Esophagus squamous epithelium (tissue), 5 donors: ENCODE measurements around the gene MICAL2. TPM values are rescaled to one million over a fixed set of nuclear protein-coding genes. Genes with fewer than 3 reads are reported as not detected.

Source experiments
- DNase-seq: peaks from one replicate; lab custom pipeline; 2025; lab: John Stamatoyannopoulos, UW
- H3K27ac ChIP-seq, 4 donors: fragments of 200-600 bp; sonication (generic); one replicate each; pipeline ENCODE4 v1.5.1; 2016 to 2019; ENCODE audit warnings: mild to moderate bottlenecking in 1 of 4
- H3K27me3 ChIP-seq, 4 donors: fragments of 200-600 bp; sonication (generic); 1 replicate in 3 of 4; 2 replicates in 1 of 4; pipeline versions ENCODE4 v1.5.1 to v1.6.0; 2017 to 2021; ENCODE audit warnings: antibody characterized with exemption in 1 of 4
- H3K36me3 ChIP-seq, 3 donors: fragments of 200-600 bp; sonication (generic); one replicate each; pipeline ENCODE4 v1.5.1; 2016 to 2019
- H3K4me1 ChIP-seq, 3 donors: fragments of 200-600 bp; sonication (generic); one replicate each; pipeline ENCODE4 v1.5.1; 2017 to 2019
- H3K4me3 ChIP-seq, 4 donors: fragments of 200-600 bp; sonication (generic); 1 replicate in 3 of 4; 2 replicates in 1 of 4; pipeline ENCODE4 v1.5.1; 2016 to 2019; ENCODE audit warnings: mild to moderate bottlenecking in 2 of 4, moderate library complexity in 1 of 4
- H3K9me3 ChIP-seq, 3 donors: fragments of 200-600 bp; sonication (generic); one replicate each; pipeline ENCODE4 v1.5.1; 2016 to 2019
- CTCF ChIP-seq, 6 experiments: fragments of 450-650 bp in 4 of 6; fragments of 200-600 bp in 2 of 6; sonication (generic) in 2 of 6; IDR thresholded peaks; one replicate each; pipeline ENCODE4 v1.5.1; 2016 to 2019; ENCODE audit warnings: antibody characterized with exemption in 6 of 6, mild to moderate bottlenecking in 4 of 6, moderate library complexity in 4 of 6
- POLR2A ChIP-seq, 4 donors: fragments of 450-650 bp; IDR thresholded peaks; one replicate each; pipeline ENCODE4 v1.6.1; 2017; ENCODE audit warnings: antibody characterized with exemption in 4 of 4, mild to moderate bottlenecking in 4 of 4, moderate library complexity in 3 of 4
- WGBS, 2 donors: methylation state at CpG; one replicate each; pipeline ENCODE4 v1.1.5; 2018; 5-methylcytosine and 5-hydroxymethylcytosine counted together
- intact Hi-C: fragments of 100-400 bp; cut with DNase I; formaldehyde crosslinking; loops from one replicate; pipeline ENCODE4 v1.15.0; 2022
- total RNA-seq, 4 donors: library from RNA; depleted of rRNA; stranded (reverse); fragments of >200 nt; gene quantifications; one replicate each; pipeline ENCODE4 v1.1.0, GENCODE V29; 2016
- donor health status: DM: yes; HTN: yes; CAD: no.

The MICAL2 gene
- total RNA-seq, 4 donors from 2014 or later: 10.1 to 49.0 (median 19.8) TPM

DNA sequence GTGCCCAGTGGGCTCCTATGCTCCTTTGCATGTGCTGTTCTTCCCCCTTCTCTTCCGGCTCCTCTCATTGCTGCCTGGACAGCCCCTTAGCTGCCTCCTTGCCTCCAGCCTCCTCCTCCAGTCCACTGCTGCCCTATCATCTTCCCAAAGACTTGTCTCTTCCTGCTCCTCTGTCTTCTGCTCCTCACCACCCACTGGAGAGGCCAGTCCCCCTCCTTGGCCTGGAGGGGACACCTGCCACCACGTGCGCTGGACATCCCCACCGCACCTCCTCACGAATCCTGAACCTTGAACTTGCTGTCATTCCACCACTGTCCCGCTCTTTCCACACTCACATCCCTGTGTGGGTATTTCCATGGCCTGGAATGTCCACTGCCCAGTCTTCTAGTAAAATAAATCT is 49.8 kb downstream of the MICAL2 start:
- Histone ChIP-seq H3K9me3 (no peaks in the 10 kb centered on the region), H3K27ac (peak overlapping the region; percentile 67 to 90 (median 79)), H3K4me1 (peaks cover 0 to 79% (median 45%) of the 10 kb centered on the region in 3 donors), H3K27me3 (no peaks in the 10 kb centered on the region), H3K36me3 (peaks cover 0 to 17% (median 0%) of the 10 kb centered on the region in 3 donors), H3K4me3 (no peak overlapping the region)
- WGBS, 2 donors: 87 to 90% methylated on average over 6 of the region's 6 CpGs
- no peak for DNase-seq
- TF ChIP-seq POLR2A (IDR thresholded peaks at IDR 0.05) (no peak), CTCF (IDR thresholded peaks at IDR 0.05) (no peak)
- intact Hi-C loops: no loop called here

GRCh38 chr11:12160680-12161079 is 50.3 kb downstream of the MICAL2 start:
- peaks cover 0 to 79% (median 45%) of the 10 kb centered on the region in 3 donors for H3K4me1 ChIP-seq
- no peak for DNase-seq
- intact Hi-C loops: no loop called here

DNA sequence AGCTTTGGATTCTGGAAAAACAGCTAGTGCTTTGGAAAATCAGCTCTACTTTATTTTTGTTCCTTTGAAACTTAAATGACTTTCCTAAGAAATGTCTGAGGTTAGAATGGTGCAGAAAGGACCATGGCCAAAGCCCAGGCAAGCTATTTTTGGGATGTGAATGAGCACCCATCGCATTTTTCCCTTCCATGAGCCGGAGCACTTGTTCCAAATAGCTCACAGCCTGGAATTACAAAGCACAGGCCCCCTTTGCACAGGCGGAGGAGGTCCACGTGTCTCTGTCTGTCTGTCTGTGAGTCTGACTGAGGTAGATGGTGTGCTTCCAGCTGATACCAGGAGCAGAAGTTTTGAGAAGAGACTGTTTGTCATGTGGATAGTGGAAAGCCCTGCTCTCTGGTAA is 50.7 kb downstream of the MICAL2 start:
- peak overlapping the region; percentile 67 to 90 (median 79) for H3K27ac ChIP-seq
- 77 to 82% methylated on average over 2 to 4 of the region's 4 CpGs for WGBS, 2 donors
- DNase-seq: no peak
- no peaks in the 10 kb centered on the region for H3K9me3 ChIP-seq
- no peaks in the 10 kb centered on the region for H3K27me3 ChIP-seq
- intact Hi-C loops: no loop called here
- H3K4me1 ChIP-seq: peaks cover 0 to 79% (median 45%) of the 10 kb centered on the region in 3 donors
- peaks cover 0 to 17% (median 0%) of the 10 kb centered on the region in 3 donors for H3K36me3 ChIP-seq
- no peak overlapping the region for H3K4me3 ChIP-seq
- TF ChIP-seq POLR2A (IDR thresholded peaks at IDR 0.05) (no peak), CTCF (IDR thresholded peaks at IDR 0.05) (no peak)

More at GRCh38 chr11:12160680-12161079, 50.3 kb downstream of the MICAL2 start:
- Histone ChIP-seq H3K4me3 (no peak overlapping the region), H3K36me3 (peaks cover 0 to 17% (median 0%) of the 10 kb centered on the region in 3 donors), H3K27ac (peak overlapping the region; percentile 67 to 90 (median 79)), H3K27me3 (no peaks in the 10 kb centered on the region), H3K9me3 (no peaks in the 10 kb centered on the region)
- TF ChIP-seq CTCF (IDR thresholded peaks at IDR 0.05) (no peak), POLR2A (IDR thresholded peaks at IDR 0.05) (no peak)
- 64 to 76% methylated on average over 8 to 11 of the region's 12 CpGs for WGBS, 2 donors

DNA sequence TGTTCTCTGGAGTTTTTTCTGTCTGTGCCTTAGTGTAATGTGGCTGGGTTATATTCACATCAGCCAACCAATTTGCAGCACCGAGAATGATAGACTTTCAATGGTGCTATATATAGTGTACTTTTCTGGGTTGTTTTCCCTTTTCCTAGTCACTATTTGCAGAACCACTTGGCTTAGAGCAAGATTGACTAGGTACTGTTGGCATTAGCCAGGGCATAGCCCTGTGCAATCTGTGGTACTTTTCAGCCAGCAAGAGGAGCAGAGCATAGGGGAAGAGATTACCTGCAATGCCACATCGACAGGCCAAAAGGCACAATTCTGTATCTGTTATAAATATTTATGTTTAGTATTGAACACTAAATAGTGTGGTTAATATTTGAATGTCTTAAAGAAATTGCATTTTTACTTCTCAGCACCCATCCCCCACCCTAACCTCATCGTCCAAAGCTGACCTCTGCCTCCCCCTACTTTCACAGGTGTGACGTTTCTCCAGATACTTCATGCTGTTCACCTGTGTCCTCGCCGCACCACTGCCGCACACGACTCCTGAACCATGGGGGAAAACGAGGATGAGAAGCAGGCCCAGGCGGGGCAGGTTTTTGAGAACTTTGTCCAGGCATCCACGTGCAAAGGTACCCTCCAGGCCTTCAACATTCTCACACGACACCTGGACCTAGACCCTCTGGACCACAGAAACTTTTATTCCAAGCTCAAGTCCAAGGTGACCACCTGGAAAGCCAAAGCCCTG is 51.4 kb downstream of the MICAL2 start:
- no peak for TF ChIP-seq POLR2A (IDR thresholded peaks at IDR 0.05)
- TF ChIP-seq CTCF (IDR thresholded peaks at IDR 0.05): no peak
- peaks cover 0 to 17% (median 0%) of the 10 kb centered on the region in 3 donors for H3K36me3 ChIP-seq
- no peak for DNase-seq
- H3K4me1 ChIP-seq: peaks cover 0 to 75% (median 40%) of the 10 kb centered on the region in 3 donors
- H3K4me3 ChIP-seq: no peak overlapping the region
- H3K27ac ChIP-seq: peak overlapping the region in 3 of 4 donors; percentile 74 to 90 (median 84)
- no peaks in the 10 kb centered on the region for H3K9me3 ChIP-seq
- no peaks in the 10 kb centered on the region for H3K27me3 ChIP-seq
- intact Hi-C loops: no loop called here
- WGBS, 2 donors: 77 to 92% methylated on average over 11 to 12 of the region's 12 CpGs

GRCh38 chr11:12162652-12163051 is 52.3 kb downstream of the MICAL2 start:
- H3K4me3 ChIP-seq: no peak overlapping the region
- DNase-seq: no peak
- H3K27me3 ChIP-seq: no peaks in the 10 kb centered on the region
- 91% methylated on average over 1 of the region's 1 CpG for WGBS, 2 donors
- H3K4me1 ChIP-seq: peaks cover 0 to 73% (median 38%) of the 10 kb centered on the region in 3 donors
- intact Hi-C loops: no loop called here
- no peak for TF ChIP-seq CTCF (IDR thresholded peaks at IDR 0.05)
- no peak for TF ChIP-seq POLR2A (IDR thresholded peaks at IDR 0.05)
- H3K9me3 ChIP-seq: no peaks in the 10 kb centered on the region
- peak overlapping the region in 3 of 4 donors; percentile 74 to 90 (median 84) for H3K27ac ChIP-seq
- H3K36me3 ChIP-seq: peaks cover 0 to 17% (median 0%) of the 10 kb centered on the region in 3 donors
